ENCODE data around the gene ATP6V1D. TPM values are rescaled to one million over a fixed set of nuclear protein-coding genes. Genes with fewer than 3 reads are reported as not detected.

The ATP6V1D gene
- total and polyA plus RNA-seq, 2 of the 8 experiments (the other 6 are each of a cell fraction or from before 2014, with no cell fraction given): 45.1 to 76.3 TPM

- Histone ChIP-seq H2AFZ (ENCODE audit: low read length) (no peak overlapping the region), H3K23me2 (ENCODE audit: low read depth, low read length) (no peaks in the 10 kb centered on the region), H3K79me1 (ENCODE audit: low read depth, low read length) (no peaks in the 10 kb centered on the region), H4K91ac (replicated peaks; ENCODE audit: insufficient read length, low read length) (no peak overlapping the region), H3K4me2 (ENCODE audit: insufficient read depth in 1 of 2, low read depth in 2 of 2, low read length in 2 of 2) (no peak overlapping the region), H3K56ac (replicated peaks; ENCODE audit: insufficient read length, low read depth, low read length) (no peak overlapping the region), H4K5ac (ENCODE audit: insufficient read length, low read depth, low read length) (no peak overlapping the region), H4K20me1 (replicated peaks in 1 of 2; ENCODE audit: control insufficient read depth in 1 of 2, insufficient read depth in 2 of 2, low read length in 2 of 2) (no peaks in the 10 kb centered on the region), H3K79me2 (ENCODE audit: control insufficient read depth in 1 of 2, insufficient read depth in 2 of 2, low read length in 2 of 2) (no peaks in the 10 kb centered on the region), H2AK5ac (ENCODE audit: low read depth, low read length) (no peak overlapping the region), H2BK15ac (ENCODE audit: low read length) (no peak overlapping the region), H2BK12ac (ENCODE audit: low read depth, low read length) (no peak overlapping the region), H3K36me3 (ENCODE audit: control insufficient read depth in 2 of 4, insufficient read depth in 4 of 4, low read length in 3 of 4) (peaks cover 5 to 68% (median 40%) of the 10 kb centered on the region in 4 experiments; a peak in 7 of 8 replicates), H2BK120ac (replicated peaks; ENCODE audit: low read depth, low read length) (no peak overlapping the region), H3K9me3 (ENCODE audit: insufficient read depth in 2 of 2, low read depth in 1 of 2, low read length in 1 of 2) (no peaks in the 10 kb centered on the region), H3K27me3 (replicated peaks in 1 of 4; ENCODE audit: control insufficient read depth in 3 of 4, extremely low read depth in 1 of 4, insufficient read depth in 3 of 4, low read length in 3 of 4) (no peaks in the 10 kb centered on the region), H3K18ac (ENCODE audit: extremely low read depth, low read length) (no peak overlapping the region), H3K14ac (ENCODE audit: insufficient read length) (no peak overlapping the region), H2BK5ac (ENCODE audit: low read depth, low read length) (no peak overlapping the region), H3K4me3 (ENCODE audit: extremely low read depth in 1 of 4, insufficient read depth in 2 of 4, low read depth in 3 of 4, low read length in 4 of 4) (no peak overlapping the region), H3K9ac (replicated peaks in 1 of 4; ENCODE audit: extremely low read depth in 1 of 4, low read depth in 3 of 4, low read length in 3 of 4) (no peak overlapping the region), H3K27ac (ENCODE audit: low read depth, low read length) (no peak overlapping the region), H3K4ac (replicated peaks; ENCODE audit: insufficient read length, low read depth, low read length) (no peak overlapping the region), H4K8ac (ENCODE audit: extremely low read depth, insufficient read depth, low read length) (no peak overlapping the region), H3K23ac (ENCODE audit: insufficient read length) (no peak overlapping the region), H2BK20ac (ENCODE audit: low read length) (no peak overlapping the region), H3K4me1 (replicated peaks in 1 of 4; ENCODE audit: control insufficient read depth in 3 of 4, insufficient read depth in 4 of 4, low read length in 3 of 4) (no peaks in the 10 kb centered on the region)
- POLR2A ChIA-PET (ENCODE audit: partially characterized antibody): no interaction called here
- FAIRE-seq (no peak), DNase-seq (ENCODE audit: low read depth in 1 of 2, low spot score in 2 of 2) (no peak)
- TF ChIP-seq KDM5A (IDR thresholded peaks at IDR 0.05; ENCODE audit: low read length) (no peak), SIX5 (IDR thresholded peaks at IDR 0.05; ENCODE audit: low read depth, low read length) (no peak), EZH2 (IDR thresholded peaks at IDR 0.05; ENCODE audit: low read depth, low read length, severe bottlenecking) (no peak), FOSL1 (IDR thresholded peaks at IDR 0.05; ENCODE audit: insufficient read depth, low read depth, low read length) (no peak), RAD21 (IDR thresholded peaks at IDR 0.05 in 1 of 2, conservative IDR thresholded peaks at IDR 0.05 in 1 of 2; ENCODE audit: low read depth in 2 of 2, low read length in 2 of 2) (no peak), ASH2L (IDR thresholded peaks at IDR 0.05; ENCODE audit: low read length) (no peak), TCF12 (IDR thresholded peaks at IDR 0.05; ENCODE audit: low read depth, low read length) (no peak), SP4 (IDR thresholded peaks at IDR 0.05; ENCODE audit: low read length) (no peak), MAFK (IDR thresholded peaks at IDR 0.05; ENCODE audit: low read depth, low read length) (no peak), CBX5 (IDR thresholded peaks at IDR 0.05; ENCODE audit: low read depth, low read length) (no peak), CHD2 (IDR thresholded peaks at IDR 0.05; ENCODE audit: low read length) (no peak)
- 88% methylated on average over 4 of the region's 4 CpGs; no CpG with 5 or more reads in 1 of the 2 experiments for WGBS, 2 experiments (ENCODE audit: extremely low coverage in 1 of 2, insufficient coverage in 1 of 2, insufficient read length in 1 of 2, insufficient replicate concordance in 2 of 2, low coverage in 1 of 2, low lambda C conversion rate in 2 of 2, missing lambda C conversion rate in 1 of 2)
- CTCF ChIA-PET (ENCODE audit: partially characterized antibody): interaction anchor here (0.6 kb wide), 1 partner anchor 25 kb away, joined by 3 read pairs; no protein-coding TSS in a partner anchor
Measured at GRCh38 chr14:67343601-67344230, 15.9 kb downstream of the ATP6V1D start.

All from H1 (cell line).